Neural cell (in vitro differentiated cells): ENCODE results near the gene RIPPLY3. TPM values are rescaled to one million over a fixed set of nuclear protein-coding genes. Genes with fewer than 3 reads are reported as not detected.

Source experiments
- H2AFZ ChIP-seq: fragments of 200-600, 300-800 bp; sonication (generic), shearing (Covaris generic); 2 replicates; pipeline ENCODE4 v1.6.0; 2014; ENCODE audit warnings: low read depth, mild to moderate bottlenecking, antibody characterized with exemption, low read length, moderate library complexity
- H3F3A ChIP-seq: fragments of 200-600 bp; shearing (Covaris generic); 2 replicates; pipeline ENCODE4 v1.6.1; 2016; ENCODE audit warnings: mild to moderate bottlenecking, moderate library complexity, mixed read lengths, antibody characterized with exemption, low read length; ENCODE audit not compliant: insufficient read depth, poor library complexity, severe bottlenecking
- H3K27ac ChIP-seq: fragments of 200-600, 300-800 bp; sonication (generic), shearing (Covaris generic); 2 replicates; pipeline ENCODE4 v1.5.1; 2014; ENCODE audit warnings: mild to moderate bottlenecking, low read length, moderate library complexity
- H3K27me3 ChIP-seq: fragments of 300-800, 200-600 bp; sonication (generic), shearing (Covaris generic); 2 replicates; pipeline ENCODE4 v1.6.0; 2014; ENCODE audit warnings: mild to moderate bottlenecking, low read depth, low read length, moderate library complexity; ENCODE audit not compliant: insufficient read depth
- H3K36me3 ChIP-seq: fragments of 300-800, 200-600 bp; sonication (generic), shearing (Covaris generic); 2 replicates; pipeline ENCODE4 v1.5.1; 2014; ENCODE audit warnings: mild to moderate bottlenecking, antibody characterized with exemption, low read length, moderate library complexity; ENCODE audit not compliant: insufficient read depth
- H3K4me2 ChIP-seq: fragments of 300-800, 200-600 bp; sonication (generic), shearing (Covaris generic); 2 replicates; pipeline ENCODE4 v1.6.0; 2014; ENCODE audit warnings: mild to moderate bottlenecking, low read length
- H3K4me3 ChIP-seq: fragments of 300-800, 200-600 bp; sonication (generic), shearing (Covaris generic); 2 replicates; pipeline ENCODE4 v1.5.1; 2014; ENCODE audit warnings: mild to moderate bottlenecking, low read length, moderate library complexity
- H3K79me2 ChIP-seq: fragments of 200-600 bp; shearing (Covaris generic); replicated peaks from 2 replicates; pipeline ENCODE4 v1.6.0; 2014; ENCODE audit warnings: mild to moderate bottlenecking, low read length, moderate library complexity; ENCODE audit not compliant: insufficient read depth
- H3K9ac ChIP-seq: fragments of 300-800, 200-600 bp; sonication (generic), shearing (Covaris generic); 2 replicates; pipeline ENCODE4 v1.6.1; 2016; ENCODE audit warnings: mild to moderate bottlenecking, low read length, mixed read lengths
- H3K9me2 ChIP-seq: fragments of 200-600 bp; shearing (Covaris generic); 2 replicates; pipeline ENCODE4 v1.6.1; 2016; ENCODE audit warnings: mild to moderate bottlenecking, low read length, mixed read lengths; ENCODE audit not compliant: insufficient read depth
- H3K9me3 ChIP-seq: fragments of 200-600, 300-800 bp; sonication (generic), shearing (Covaris generic); 2 replicates; pipeline ENCODE4 v1.6.1; 2016; ENCODE audit warnings: mild to moderate bottlenecking, mixed run types, low read length, moderate library complexity, mixed read lengths
- H4K20me1 ChIP-seq: fragments of 200-600 bp; shearing (Covaris generic); 2 replicates; pipeline ENCODE4 v1.6.1; 2016; ENCODE audit warnings: mild to moderate bottlenecking, mixed run types; ENCODE audit not compliant: insufficient read depth
- CTCF ChIP-seq: fragments of 450-650 bp; IDR thresholded peaks from 2 replicates; pipeline ENCODE4 v1.5.1; 2014; ENCODE audit warnings: antibody characterized with exemption, mild to moderate bottlenecking, moderate library complexity; ENCODE audit not compliant: poor library complexity, severe bottlenecking
- EP300 ChIP-seq: fragments of 450-650 bp; conservative IDR thresholded peaks from 2 replicates; pipeline ENCODE4 v1.6.1; 2014; ENCODE audit warnings: antibody characterized with exemption, mild to moderate bottlenecking, moderate library complexity; ENCODE audit not compliant: poor library complexity, severe bottlenecking
- EZH2 ChIP-seq: fragments of 200-600, 300-800 bp; shearing (Covaris generic), sonication (generic); IDR thresholded peaks from 2 replicates; pipeline ENCODE4 v1.6.1; 2014; ENCODE audit warnings: antibody characterized with exemption, low read length, borderline replicate concordance, mild to moderate bottlenecking; ENCODE audit not compliant: insufficient read depth, poor library complexity, severe bottlenecking
- MXI1 ChIP-seq: fragments of 450-650 bp; conservative IDR thresholded peaks from 2 replicates; pipeline ENCODE4 v1.6.1; 2014; ENCODE audit warnings: antibody characterized with exemption, mild to moderate bottlenecking; ENCODE audit not compliant: poor library complexity, severe bottlenecking
- POLR2AphosphoS5 ChIP-seq: IDR thresholded peaks from 2 replicates; pipeline ENCODE4 v1.6.1; 2012
- RAD21 ChIP-seq: fragments of 450-650 bp; conservative IDR thresholded peaks from 2 replicates; pipeline ENCODE4 v1.6.1; 2014; ENCODE audit warnings: antibody characterized with exemption, mild to moderate bottlenecking, moderate library complexity
- REST ChIP-seq: IDR thresholded peaks from 2 replicates; pipeline ENCODE4 v1.6.1; 2012; ENCODE audit warnings: borderline replicate concordance
- SMC3 ChIP-seq: fragments of 450-650 bp; conservative IDR thresholded peaks from 2 replicates; pipeline ENCODE4 v1.6.1; 2014; ENCODE audit warnings: antibody characterized with exemption, mild to moderate bottlenecking, moderate library complexity; ENCODE audit not compliant: poor library complexity
- TAF1 ChIP-seq: IDR thresholded peaks from 2 replicates; pipeline ENCODE4 v1.6.1; 2012; ENCODE audit warnings: low read depth
- polyA minus RNA-seq: library from RNA; depleted of rRNA, polyadenylated mRNA; stranded (reverse); fragments of >200 nt; gene quantifications from 2 replicates; pipeline ENCODE4 v1.2.3, GENCODE V29; 2014
- polyA plus RNA-seq: library from polyadenylated mRNA; depleted of rRNA; stranded (reverse); fragments of >200 nt; gene quantifications from 2 replicates; pipeline ENCODE4 v1.2.3, GENCODE V29; 2014

Gene RIPPLY3
- 0.24 and 0.76 TPM in 2 replicates for polyA plus RNA-seq
- 0.35 TPM in 1 of 2 replicates, not detected in the other for polyA minus RNA-seq

GRCh38 chr21:37006486-37007291 lies at the start of gene RIPPLY3:
Gene RIPPLY3, plus strand, starts transcription at chr21:37006702. Its CDS starts 71 bp downstream, at chr21:37006773.
- Histone ChIP-seq H3K27ac (no peak within 1 kb of the TSS), H3K79me2 (no peaks in the 10 kb centered on the region), H3F3A (no peaks in the 10 kb centered on the region), H3K9me3 (peaks cover 5% of the 10 kb centered on the region), H3K36me3 (no peaks in the 10 kb centered on the region), H3K9me2 (no peaks in the 10 kb centered on the region), H3K9ac (peak within 1 kb of the TSS; percentile 29), H3K27me3 (peaks cover 23% of the 10 kb centered on the region), H4K20me1 (no peaks in the 10 kb centered on the region), H2AFZ (no peak within 1 kb of the TSS), H3K4me2 (no peak within 1 kb of the TSS), H3K4me3 (peak within 1 kb of the TSS; percentile 64)
- TF ChIP-seq EZH2 (no peak), CTCF (no peak), POLR2AphosphoS5 (peak; percentile 6), MXI1 (peak; percentile 32), TAF1 (no peak), RAD21 (peak; percentile 37), SMC3 (peak; percentile 21), EP300 (no peak), REST (no peak)

GRCh38 chr21:36959020-36959835 lies 47.3 kb upstream of the RIPPLY3 start:
- Histone ChIP-seq H3K4me2 (no peak overlapping the region), H3F3A (no peaks in the 10 kb centered on the region), H3K4me3 (no peak overlapping the region), H3K9ac (no peak overlapping the region), H3K36me3 (no peaks in the 10 kb centered on the region), H4K20me1 (no peaks in the 10 kb centered on the region), H3K9me3 (no peaks in the 10 kb centered on the region), H3K79me2 (no peaks in the 10 kb centered on the region), H3K27me3 (no peaks in the 10 kb centered on the region), H3K9me2 (no peaks in the 10 kb centered on the region), H3K27ac (no peak overlapping the region), H2AFZ (no peak overlapping the region)
- TF ChIP-seq TAF1 (no peak), CTCF (no peak), RAD21 (no peak)
